Activated B cell treated with CpG ODN at 0.5 μM for 24 hours (primary cell): ENCODE results near the gene NDUFAF8. TPM values are rescaled to one million over a fixed set of nuclear protein-coding genes. Genes with fewer than 3 reads are reported as not detected.

Experiments used
- ATAC-seq: fragments of 200-7000 bp; cut with Tn5 transposase; one replicate; pipeline ENCODE4 v1.10.0; 2021; ENCODE audit warnings: low read depth, mild to moderate bottlenecking, moderate library complexity
- CTCF ChIA-PET: fragments of 350-600 bp; sonication (Branson Sonifier 250); formaldehyde crosslinking; loops from one replicate; lab custom pipeline; 2021; ENCODE audit warnings: antibody characterized with exemption; lab: Charles Lee
- POLR2A ChIA-PET: fragments of 350-600 bp; sonication (Branson Sonifier 250); formaldehyde crosslinking; loops from one replicate; lab custom pipeline; 2021; ENCODE audit warnings: antibody characterized with exemption; lab: Charles Lee
- DNase-seq: peaks from one replicate; pipeline ENCODE4 v3.0.0; 2022
- H3K27ac Mint-ChIP-seq: one replicate; pipeline ENCODE4 v1.8.0; 2020; ENCODE audit warnings: mixed read lengths
- H3K27me3 Mint-ChIP-seq: one replicate; pipeline ENCODE4 v1.8.0; 2021; ENCODE audit warnings: mixed read lengths
- H3K36me3 Mint-ChIP-seq: one replicate; pipeline ENCODE4 v1.8.0; 2021; ENCODE audit warnings: low read depth, mixed read lengths
- H3K4me1 Mint-ChIP-seq: one replicate; pipeline ENCODE4 v1.8.0; 2021; ENCODE audit warnings: mixed read lengths
- H3K4me3 Mint-ChIP-seq: one replicate; pipeline ENCODE4 v1.8.0; 2020; ENCODE audit warnings: mild to moderate bottlenecking, mixed read lengths
- H3K9me3 Mint-ChIP-seq: one replicate; pipeline ENCODE4 v1.8.0; 2020; ENCODE audit warnings: mixed read lengths
- intact Hi-C: fragments of 100-400 bp; cut with micrococcal nuclease; formaldehyde crosslinking; loops from one replicate; pipeline ENCODE4 v1.15.1; 2024
- total RNA-seq: library from RNA; stranded (reverse); gene quantifications from 2 replicates; pipeline ENCODE4 v1.2.3, GENCODE V29; 2022
- TF ChIP-seq, protein P1 (sequence below): fragments of 200-600 bp; IDR thresholded peaks from one replicate; pipeline ENCODE4 v1.8.0; 2022; ENCODE audit warnings: antibody characterized with exemption, mild to moderate bottlenecking

NDUFAF8 gene
- total RNA-seq, 1 donor from 2014 or later: 55.8 TPM

DNA sequence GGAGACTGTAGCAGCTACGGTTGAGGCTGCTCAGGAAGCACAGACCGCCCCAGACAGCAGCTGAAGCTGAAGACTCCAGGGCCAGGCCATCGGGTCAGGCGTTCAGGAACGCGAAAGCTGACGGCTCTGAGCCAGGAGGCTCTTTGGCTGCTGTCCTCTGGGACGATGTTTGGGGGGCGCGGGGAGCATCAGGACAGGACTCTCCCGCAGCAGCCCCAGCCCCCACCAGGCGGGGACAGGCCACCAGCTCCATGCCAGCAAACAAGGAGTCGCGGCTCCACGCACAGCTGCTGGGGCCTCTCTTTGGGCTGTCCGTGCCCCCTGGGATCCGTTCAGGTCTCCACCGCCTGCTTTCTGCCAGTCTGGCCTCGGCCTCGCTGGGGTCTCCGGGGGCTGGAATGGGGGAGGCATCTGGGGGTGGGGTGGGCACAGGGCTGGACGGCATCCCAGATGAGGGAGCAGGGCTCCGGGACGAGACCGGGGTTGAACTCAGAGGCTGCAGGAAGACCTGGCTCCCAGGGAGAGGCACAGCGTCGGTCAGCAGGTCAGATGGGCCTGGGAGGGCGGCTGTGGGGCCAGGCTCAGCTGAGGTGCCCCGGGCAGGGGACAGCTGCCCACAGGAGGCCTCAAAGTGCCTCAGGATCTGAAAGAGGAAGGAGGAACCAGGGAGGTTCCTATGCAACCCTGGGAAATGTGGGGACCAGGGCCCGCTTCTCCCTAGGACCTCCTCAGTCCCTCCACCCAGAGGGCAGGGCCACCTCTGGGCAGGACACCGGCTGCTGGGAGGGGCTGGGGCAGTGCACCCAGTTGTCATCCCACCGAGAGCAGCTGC, 10.1 kb upstream of the NDUFAF8 start:
- POLR2A ChIA-PET: interaction anchor here (0.9 to 2.9 kb wide), 2 partner anchors 10 to 66 kb away, joined by 3 to 52 read pairs; partner anchors contain the start of genes NDUFAF8, SLC38A10 and TEPSIN
- intact Hi-C loops: loop anchor here (1.0 to 10.0 kb wide), 2 partner anchors 10 to 74 kb away; partner anchors contain the start of genes NDUFAF8 and TEPSIN
- TF ChIP-seq, protein P1, sequence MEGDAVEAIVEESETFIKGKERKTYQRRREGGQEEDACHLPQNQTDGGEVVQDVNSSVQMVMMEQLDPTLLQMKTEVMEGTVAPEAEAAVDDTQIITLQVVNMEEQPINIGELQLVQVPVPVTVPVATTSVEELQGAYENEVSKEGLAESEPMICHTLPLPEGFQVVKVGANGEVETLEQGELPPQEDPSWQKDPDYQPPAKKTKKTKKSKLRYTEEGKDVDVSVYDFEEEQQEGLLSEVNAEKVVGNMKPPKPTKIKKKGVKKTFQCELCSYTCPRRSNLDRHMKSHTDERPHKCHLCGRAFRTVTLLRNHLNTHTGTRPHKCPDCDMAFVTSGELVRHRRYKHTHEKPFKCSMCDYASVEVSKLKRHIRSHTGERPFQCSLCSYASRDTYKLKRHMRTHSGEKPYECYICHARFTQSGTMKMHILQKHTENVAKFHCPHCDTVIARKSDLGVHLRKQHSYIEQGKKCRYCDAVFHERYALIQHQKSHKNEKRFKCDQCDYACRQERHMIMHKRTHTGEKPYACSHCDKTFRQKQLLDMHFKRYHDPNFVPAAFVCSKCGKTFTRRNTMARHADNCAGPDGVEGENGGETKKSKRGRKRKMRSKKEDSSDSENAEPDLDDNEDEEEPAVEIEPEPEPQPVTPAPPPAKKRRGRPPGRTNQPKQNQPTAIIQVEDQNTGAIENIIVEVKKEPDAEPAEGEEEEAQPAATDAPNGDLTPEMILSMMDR: no peak
- Mint-ChIP-seq H3K9me3 (no peaks in the 10 kb centered on the region), H3K27ac (peak overlapping the region; percentile 86), H3K4me1 (peaks cover 32% of the 10 kb centered on the region), H3K27me3 (no peaks in the 10 kb centered on the region), H3K36me3 (peaks cover 24% of the 10 kb centered on the region), H3K4me3 (peak overlapping the region; percentile 62)
- DNase-seq (no peak), ATAC-seq (no peak)
- CTCF ChIA-PET: interaction anchor here (1.0 to 1.3 kb wide), 2 partner anchors 8 to 10 kb away, joined by 4 read pairs; partner anchors contain the start of genes NDUFAF8 and TEPSIN

DNA sequence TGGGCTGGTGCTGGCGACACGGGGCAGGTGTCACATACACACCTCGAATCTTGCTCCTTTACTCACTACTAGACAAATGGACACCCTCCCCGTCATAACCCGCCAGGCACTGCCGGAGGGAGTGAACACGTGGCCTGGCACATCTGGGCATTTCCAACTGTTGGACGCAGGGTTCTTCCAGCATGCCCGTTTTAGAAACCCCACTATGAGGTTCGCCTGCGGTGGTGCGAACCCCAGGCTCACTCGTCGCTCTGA, 9.5 kb upstream of the NDUFAF8 start:
- Mint-ChIP-seq H3K36me3 (peaks cover 27% of the 10 kb centered on the region), H3K27me3 (no peaks in the 10 kb centered on the region), H3K4me3 (no peak overlapping the region), H3K9me3 (no peaks in the 10 kb centered on the region), H3K4me1 (peaks cover 31% of the 10 kb centered on the region), H3K27ac (no peak overlapping the region)
- POLR2A ChIA-PET: interaction anchor here (2.9 kb wide), 1 partner anchor 9 kb away, joined by 52 read pairs; the partner anchor contains the start of genes NDUFAF8 and TEPSIN
- ATAC-seq (no peak), DNase-seq (no peak)
- TF ChIP-seq, protein P1: no peak
- intact Hi-C loops: loop anchor here (10.0 kb wide), 1 partner anchor 75 kb away; no protein-coding TSS in a partner anchor
- CTCF ChIA-PET: no interaction called here

GRCh38 chr17:81230043-81230820, 8.9 kb upstream of the NDUFAF8 start:
- H3K27ac Mint-ChIP-seq: no peak overlapping the region
- DNase-seq (no peak), ATAC-seq (no peak)
- H3K9me3 Mint-ChIP-seq: no peaks in the 10 kb centered on the region
- CTCF ChIA-PET: no interaction called here
- intact Hi-C loops: no loop called here
- TF ChIP-seq, protein P1: no peak
- H3K27me3 Mint-ChIP-seq: no peaks in the 10 kb centered on the region
- POLR2A ChIA-PET: interaction anchor here (2.9 kb wide), 1 partner anchor 8 kb away, joined by 52 read pairs; the partner anchor contains the start of genes NDUFAF8 and TEPSIN
- no peak overlapping the region for H3K4me3 Mint-ChIP-seq
- H3K36me3 Mint-ChIP-seq: peaks cover 34% of the 10 kb centered on the region
- H3K4me1 Mint-ChIP-seq: peaks cover 32% of the 10 kb centered on the region

GRCh38 chr17:81231121-81231645, 7.9 kb upstream of the NDUFAF8 start:
- Mint-ChIP-seq H3K9me3 (no peaks in the 10 kb centered on the region), H3K4me3 (no peak overlapping the region), H3K27ac (no peak overlapping the region), H3K4me1 (peaks cover 34% of the 10 kb centered on the region), H3K27me3 (no peaks in the 10 kb centered on the region), H3K36me3 (peaks cover 34% of the 10 kb centered on the region)
- ChIA-PET POLR2A (no interaction called here), CTCF (no interaction called here)
- intact Hi-C loops: no loop called here
- ATAC-seq: no peak
- TF ChIP-seq, protein P1: no peak
- no peak for DNase-seq
